ENCODE measurements around the gene PPFIA1. TPM values are rescaled to one million over a fixed set of nuclear protein-coding genes. Genes with fewer than 3 reads are reported as not detected.
A peak's percentile ranks its signal among the peaks of the same experiment; 100 is the strongest.

Gene PPFIA1
- total RNA-seq, 1 donor from 2014 or later = 54.1 TPM

- TF ChIP-seq, protein P1, sequence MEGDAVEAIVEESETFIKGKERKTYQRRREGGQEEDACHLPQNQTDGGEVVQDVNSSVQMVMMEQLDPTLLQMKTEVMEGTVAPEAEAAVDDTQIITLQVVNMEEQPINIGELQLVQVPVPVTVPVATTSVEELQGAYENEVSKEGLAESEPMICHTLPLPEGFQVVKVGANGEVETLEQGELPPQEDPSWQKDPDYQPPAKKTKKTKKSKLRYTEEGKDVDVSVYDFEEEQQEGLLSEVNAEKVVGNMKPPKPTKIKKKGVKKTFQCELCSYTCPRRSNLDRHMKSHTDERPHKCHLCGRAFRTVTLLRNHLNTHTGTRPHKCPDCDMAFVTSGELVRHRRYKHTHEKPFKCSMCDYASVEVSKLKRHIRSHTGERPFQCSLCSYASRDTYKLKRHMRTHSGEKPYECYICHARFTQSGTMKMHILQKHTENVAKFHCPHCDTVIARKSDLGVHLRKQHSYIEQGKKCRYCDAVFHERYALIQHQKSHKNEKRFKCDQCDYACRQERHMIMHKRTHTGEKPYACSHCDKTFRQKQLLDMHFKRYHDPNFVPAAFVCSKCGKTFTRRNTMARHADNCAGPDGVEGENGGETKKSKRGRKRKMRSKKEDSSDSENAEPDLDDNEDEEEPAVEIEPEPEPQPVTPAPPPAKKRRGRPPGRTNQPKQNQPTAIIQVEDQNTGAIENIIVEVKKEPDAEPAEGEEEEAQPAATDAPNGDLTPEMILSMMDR (conservative IDR thresholded peaks at IDR 0.05) = no peak
- Mint-ChIP-seq H3K27me3 (ENCODE audit: low read depth) (no peaks in the 10 kb centered on the region), H3K4me1 (peaks cover 21% of the 10 kb centered on the region), H3K27ac (ENCODE audit: unreplicated experiment) (peak overlapping the region; percentile 73), H3K36me3 (ENCODE audit: low read depth) (peaks cover 16% of the 10 kb centered on the region), H3K9me3 (no peaks in the 10 kb centered on the region), H3K4me3 (no peak overlapping the region)
- DNase-seq (ENCODE audit: low read depth, low spot score) = no peak
These were observed 42.2 kb downstream of the PPFIA1 start for GRCh38 chr11:70312401-70313357.

GRCh38 chr11:70313945-70314344, 43.5 kb downstream of the PPFIA1 start:
- Mint-ChIP-seq H3K4me3 (no peak overlapping the region), H3K27ac (ENCODE audit: unreplicated experiment) (peak overlapping the region; percentile 52), H3K9me3 (no peaks in the 10 kb centered on the region), H3K27me3 (ENCODE audit: low read depth) (no peaks in the 10 kb centered on the region), H3K4me1 (peaks cover 21% of the 10 kb centered on the region), H3K36me3 (ENCODE audit: low read depth) (peaks cover 16% of the 10 kb centered on the region)
- TF ChIP-seq, protein P1 (conservative IDR thresholded peaks at IDR 0.05) = no peak
- no peak for DNase-seq (ENCODE audit: low read depth, low spot score)

GRCh38 chr11:70314730-70315129, 44.2 kb downstream of the PPFIA1 start:
- Mint-ChIP-seq H3K4me3 (no peak overlapping the region), H3K27ac (ENCODE audit: unreplicated experiment) (no peak overlapping the region), H3K9me3 (no peaks in the 10 kb centered on the region), H3K27me3 (ENCODE audit: low read depth) (no peaks in the 10 kb centered on the region), H3K4me1 (peaks cover 21% of the 10 kb centered on the region), H3K36me3 (ENCODE audit: low read depth) (peaks cover 13% of the 10 kb centered on the region)
- TF ChIP-seq, protein P1 (conservative IDR thresholded peaks at IDR 0.05) = no peak
- no peak for DNase-seq (ENCODE audit: low read depth, low spot score)

DNA sequence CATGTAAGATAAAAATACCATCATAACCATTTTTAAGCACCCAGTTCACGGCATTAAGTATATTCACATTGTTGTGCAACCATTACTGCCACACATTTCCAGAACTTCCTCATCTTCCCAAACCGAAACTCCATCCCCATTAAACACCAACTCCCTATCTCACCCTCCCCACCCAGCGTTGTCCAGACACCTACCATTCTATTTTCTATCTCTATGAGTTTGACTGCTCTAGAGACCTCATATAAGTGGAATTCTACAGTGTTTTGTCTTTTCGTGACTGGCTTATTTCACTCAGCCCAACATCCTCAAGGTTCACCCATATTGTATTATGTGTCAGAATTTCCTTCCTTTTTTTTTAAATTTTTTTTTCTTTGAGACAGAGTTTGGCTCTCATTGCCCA, 45.2 kb downstream of the PPFIA1 start:
- Mint-ChIP-seq H3K4me3 (no peak overlapping the region), H3K27ac (ENCODE audit: unreplicated experiment) (no peak overlapping the region), H3K4me1 (peaks cover 21% of the 10 kb centered on the region), H3K9me3 (no peaks in the 10 kb centered on the region), H3K27me3 (ENCODE audit: low read depth) (no peaks in the 10 kb centered on the region), H3K36me3 (ENCODE audit: low read depth) (peaks cover 11% of the 10 kb centered on the region)
- DNase-seq (ENCODE audit: low read depth, low spot score) = no peak
- TF ChIP-seq, protein P1 (conservative IDR thresholded peaks at IDR 0.05) = no peak

DNA sequence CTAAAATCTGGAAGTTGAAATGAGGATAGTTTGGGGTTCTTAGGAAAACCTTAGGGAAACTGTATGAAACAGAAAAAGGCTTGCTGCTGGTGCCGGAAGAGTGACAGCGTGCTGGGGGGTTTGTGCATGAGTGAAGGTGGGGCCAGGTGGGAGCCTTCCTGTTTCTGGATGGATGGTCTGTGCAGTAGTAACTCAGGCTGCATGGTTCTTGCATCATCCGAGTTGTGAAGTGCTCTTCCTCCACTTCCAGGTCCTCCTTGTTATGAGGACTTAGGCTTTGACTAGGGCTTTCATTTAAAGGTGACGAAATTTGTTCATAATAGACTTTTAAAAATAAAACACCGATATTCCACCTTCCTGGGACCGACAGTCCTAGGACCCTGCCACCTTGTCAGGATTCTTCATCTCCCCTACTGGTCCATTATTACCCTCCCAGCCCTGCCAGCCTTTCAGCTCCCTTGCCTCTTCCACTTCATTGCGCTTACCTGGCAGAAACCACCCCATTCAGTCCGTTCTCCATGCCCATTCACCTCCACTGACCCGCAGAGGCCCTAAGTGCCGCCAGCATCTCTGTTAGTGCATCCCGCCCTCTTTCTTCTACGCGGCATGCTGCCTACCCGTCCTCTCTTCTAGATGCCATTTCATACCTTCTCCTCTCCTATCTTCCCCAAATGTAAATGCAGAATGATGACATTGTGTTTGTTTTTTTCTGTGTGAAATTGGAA, 47.3 kb downstream of the PPFIA1 start:
- no peaks in the 10 kb centered on the region for H3K27me3 Mint-ChIP-seq (ENCODE audit: low read depth)
- H3K36me3 Mint-ChIP-seq (ENCODE audit: low read depth) = peaks cover 6% of the 10 kb centered on the region
- no peak overlapping the region for H3K4me3 Mint-ChIP-seq
- H3K4me1 Mint-ChIP-seq = peaks cover 25% of the 10 kb centered on the region
- no peak overlapping the region for H3K27ac Mint-ChIP-seq (ENCODE audit: unreplicated experiment)
- TF ChIP-seq, protein P1 (conservative IDR thresholded peaks at IDR 0.05) = no peak
- no peaks in the 10 kb centered on the region for H3K9me3 Mint-ChIP-seq
- no peak for DNase-seq (ENCODE audit: low read depth, low spot score)
